Neural progenitor cell (in vitro differentiated cells): ENCODE results near the gene MEST. TPM values are rescaled to one million over a fixed set of nuclear protein-coding genes. Genes with fewer than 3 reads are reported as not detected.

Source experiments
- DNase-seq: peaks from one replicate; pipeline ENCODE4 v3.0.0-alpha.2; 2016; ENCODE audit warnings: low spot score
- H2AFZ ChIP-seq: fragments of 200-600 bp; sonication (generic); replicated peaks from 2 replicates; pipeline ENCODE4 v1.6.1; 2016; ENCODE audit warnings: antibody characterized with exemption
- H3F3A ChIP-seq: fragments of 200-600 bp; sonication (generic); 2 replicates; pipeline ENCODE4 v1.6.1; 2016; ENCODE audit warnings: antibody characterized with exemption, low read depth
- H3K27ac ChIP-seq: fragments of 200-600 bp; sonication (generic); 2 replicates; pipeline ENCODE4 v1.5.1; 2016; ENCODE audit warnings: mild to moderate bottlenecking
- H3K27me3 ChIP-seq: fragments of 200-600 bp; sonication (generic); 2 replicates; pipeline ENCODE4 v1.6.1; 2016; ENCODE audit warnings: mild to moderate bottlenecking, moderate library complexity
- H3K36me3 ChIP-seq: fragments of 200-600 bp; sonication (generic); 2 replicates; pipeline ENCODE4 v1.5.1; 2016
- H3K4me1 ChIP-seq: fragments of 200-600 bp; sonication (generic); 2 replicates; pipeline ENCODE4 v1.6.1; 2016; ENCODE audit warnings: mixed run types
- H3K4me2 ChIP-seq: fragments of 200-600 bp; sonication (generic); 2 replicates; pipeline ENCODE4 v1.6.1; 2016
- H3K4me3 ChIP-seq: fragments of 200-600 bp; sonication (generic); 2 replicates; pipeline ENCODE4 v1.5.1; 2016
- H3K79me2 ChIP-seq: fragments of 200-600 bp; sonication (generic); 2 replicates; pipeline ENCODE4 v1.6.1; 2016; ENCODE audit warnings: low read depth
- H3K9ac ChIP-seq: fragments of 200-600 bp; sonication (generic); 2 replicates; pipeline ENCODE4 v1.6.1; 2016
- H3K9me3 ChIP-seq: fragments of 200-600 bp; sonication (generic); 2 replicates; pipeline ENCODE4 v1.5.1; 2016; ENCODE audit warnings: low read depth
- H4K20me1 ChIP-seq: fragments of 200-600 bp; sonication (generic); 2 replicates; pipeline ENCODE4 v1.6.1; 2016; ENCODE audit warnings: low read depth
- H3K27ac Mint-ChIP-seq: 3 replicates; pipeline ENCODE4 v1.8.0; 2021; ENCODE audit warnings: mixed read lengths
- H3K27me3 Mint-ChIP-seq: 2 replicates; pipeline ENCODE4 v1.8.0; 2022; ENCODE audit warnings: low read depth, mild to moderate bottlenecking, inconsistent platforms, moderate library complexity, mixed read lengths; ENCODE audit not compliant: insufficient read depth
- H3K36me3 Mint-ChIP-seq: 3 replicates; pipeline ENCODE4 v1.8.0; 2021; ENCODE audit warnings: mixed read lengths
- H3K4me1 Mint-ChIP-seq: 3 replicates; pipeline ENCODE4 v1.8.0; 2021; ENCODE audit warnings: mixed read lengths
- H3K4me3 Mint-ChIP-seq: 3 replicates; pipeline ENCODE4 v1.8.0; 2021; ENCODE audit warnings: mild to moderate bottlenecking, moderate library complexity, mixed read lengths
- H3K9me3 Mint-ChIP-seq: 3 replicates; pipeline ENCODE4 v1.8.0; 2020; ENCODE audit warnings: mixed read lengths
- CTCF ChIP-seq: fragments of 200-600 bp; sonication (generic); IDR thresholded peaks from 2 replicates; pipeline ENCODE4 v1.5.1; 2017; ENCODE audit warnings: antibody characterized with exemption, mild to moderate bottlenecking
- EZH2 ChIP-seq: fragments of 200-600 bp; sonication (generic); IDR thresholded peaks from 2 replicates; pipeline ENCODE4 v1.6.1; 2017; ENCODE audit warnings: antibody characterized with exemption, mild to moderate bottlenecking, moderate library complexity
- EZH2phosphoT487 ChIP-seq: fragments of 200-600 bp; sonication (generic); IDR thresholded peaks from 2 replicates; pipeline ENCODE4 v1.6.1; 2017; ENCODE audit warnings: antibody characterized with exemption
- total RNA-seq: library from RNA; depleted of rRNA; stranded (reverse); fragments of >200 nt; gene quantifications from 2 replicates; pipeline ENCODE4 v1.2.3, GENCODE V29; 2015; ENCODE audit warnings: low replicate concordance

The MEST gene
- total RNA-seq, 1 donor from 2014 or later = 431 TPM

GRCh38 chr7:130500463-130500862, 8.6 kb downstream of the MEST start:
- Histone ChIP-seq H2AFZ (no peak overlapping the region), H3F3A (no peaks in the 10 kb centered on the region), H3K9me3 (no peaks in the 10 kb centered on the region), H3K27ac (no peak overlapping the region), H3K4me1 (no peaks in the 10 kb centered on the region), H3K4me3 (no peak overlapping the region), H3K27me3 (no peaks in the 10 kb centered on the region), H3K36me3 (peaks cover 18% of the 10 kb centered on the region), H3K9ac (no peak overlapping the region), H3K4me2 (no peak overlapping the region), H3K79me2 (peaks cover 15% of the 10 kb centered on the region), H4K20me1 (peaks cover 29% of the 10 kb centered on the region)
- Mint-ChIP-seq H3K4me1 (peaks cover under 1% of the 10 kb centered on the region), H3K27me3 (no peaks in the 10 kb centered on the region), H3K27ac (no peak overlapping the region), H3K4me3 (no peak overlapping the region), H3K36me3 (peaks cover 48% of the 10 kb centered on the region), H3K9me3 (no peaks in the 10 kb centered on the region)
- no peak for DNase-seq
- no peak for TF ChIP-seq EZH2
- TF ChIP-seq CTCF = no peak
- TF ChIP-seq EZH2phosphoT487 = no peak

GRCh38 chr7:130500910-130501309, 9.0 kb downstream of the MEST start:
- TF ChIP-seq EZH2phosphoT487 = no peak
- no peak for TF ChIP-seq CTCF
- TF ChIP-seq EZH2 = no peak
- Mint-ChIP-seq H3K4me1 (no peaks in the 10 kb centered on the region), H3K4me3 (no peak overlapping the region), H3K9me3 (no peaks in the 10 kb centered on the region), H3K36me3 (peaks cover 45% of the 10 kb centered on the region), H3K27ac (no peak overlapping the region), H3K27me3 (no peaks in the 10 kb centered on the region)
- no peak overlapping the region for H3K4me3 ChIP-seq
- no peak overlapping the region for H3K27ac ChIP-seq
- no peak overlapping the region for H3K4me2 ChIP-seq
- peaks cover 24% of the 10 kb centered on the region for H4K20me1 ChIP-seq
- DNase-seq = no peak
- no peak overlapping the region for H2AFZ ChIP-seq
- no peaks in the 10 kb centered on the region for H3F3A ChIP-seq
- no peaks in the 10 kb centered on the region for H3K9me3 ChIP-seq
- peaks cover 11% of the 10 kb centered on the region for H3K79me2 ChIP-seq
- no peak overlapping the region for H3K9ac ChIP-seq
- no peaks in the 10 kb centered on the region for H3K4me1 ChIP-seq
- no peaks in the 10 kb centered on the region for H3K27me3 ChIP-seq
- peaks cover 18% of the 10 kb centered on the region for H3K36me3 ChIP-seq

GRCh38 chr7:130505753-130506152, 13.9 kb downstream of the MEST start:
- Mint-ChIP-seq H3K36me3 (peaks cover 40% of the 10 kb centered on the region), H3K9me3 (no peaks in the 10 kb centered on the region), H3K4me3 (no peak overlapping the region), H3K27ac (no peak overlapping the region), H3K27me3 (no peaks in the 10 kb centered on the region), H3K4me1 (no peaks in the 10 kb centered on the region)
- no peak for TF ChIP-seq EZH2phosphoT487
- no peak for TF ChIP-seq CTCF
- TF ChIP-seq EZH2 = no peak
- H3K79me2 ChIP-seq = no peaks in the 10 kb centered on the region
- no peak overlapping the region for H3K27ac ChIP-seq
- H3K4me2 ChIP-seq = no peak overlapping the region
- no peaks in the 10 kb centered on the region for H3K9me3 ChIP-seq
- H3F3A ChIP-seq = no peaks in the 10 kb centered on the region
- H3K36me3 ChIP-seq = peaks cover 10% of the 10 kb centered on the region
- no peak for DNase-seq
- H3K4me1 ChIP-seq = no peaks in the 10 kb centered on the region
- H3K27me3 ChIP-seq = no peaks in the 10 kb centered on the region
- H4K20me1 ChIP-seq = peaks cover 5% of the 10 kb centered on the region
- no peak overlapping the region for H3K9ac ChIP-seq
- no peak overlapping the region for H2AFZ ChIP-seq
- no peak overlapping the region for H3K4me3 ChIP-seq
